Non-pigmented ciliary epithelial cell (primary cell): ENCODE measurements around the gene LRRC3B.
"Not testable (repeated sequence)": the region's sequence is repeated elsewhere in the genome, so short reads cannot be mapped to it uniquely, and the experiment has no call there.

Source experiments
- DNase-seq: peaks from one replicate; pipeline ENCODE4 v3.0.0-alpha.2; 2010; ENCODE audit warnings: low read depth

The LRRC3B gene, protein sequence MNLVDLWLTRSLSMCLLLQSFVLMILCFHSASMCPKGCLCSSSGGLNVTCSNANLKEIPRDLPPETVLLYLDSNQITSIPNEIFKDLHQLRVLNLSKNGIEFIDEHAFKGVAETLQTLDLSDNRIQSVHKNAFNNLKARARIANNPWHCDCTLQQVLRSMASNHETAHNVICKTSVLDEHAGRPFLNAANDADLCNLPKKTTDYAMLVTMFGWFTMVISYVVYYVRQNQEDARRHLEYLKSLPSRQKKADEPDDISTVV

DNA sequence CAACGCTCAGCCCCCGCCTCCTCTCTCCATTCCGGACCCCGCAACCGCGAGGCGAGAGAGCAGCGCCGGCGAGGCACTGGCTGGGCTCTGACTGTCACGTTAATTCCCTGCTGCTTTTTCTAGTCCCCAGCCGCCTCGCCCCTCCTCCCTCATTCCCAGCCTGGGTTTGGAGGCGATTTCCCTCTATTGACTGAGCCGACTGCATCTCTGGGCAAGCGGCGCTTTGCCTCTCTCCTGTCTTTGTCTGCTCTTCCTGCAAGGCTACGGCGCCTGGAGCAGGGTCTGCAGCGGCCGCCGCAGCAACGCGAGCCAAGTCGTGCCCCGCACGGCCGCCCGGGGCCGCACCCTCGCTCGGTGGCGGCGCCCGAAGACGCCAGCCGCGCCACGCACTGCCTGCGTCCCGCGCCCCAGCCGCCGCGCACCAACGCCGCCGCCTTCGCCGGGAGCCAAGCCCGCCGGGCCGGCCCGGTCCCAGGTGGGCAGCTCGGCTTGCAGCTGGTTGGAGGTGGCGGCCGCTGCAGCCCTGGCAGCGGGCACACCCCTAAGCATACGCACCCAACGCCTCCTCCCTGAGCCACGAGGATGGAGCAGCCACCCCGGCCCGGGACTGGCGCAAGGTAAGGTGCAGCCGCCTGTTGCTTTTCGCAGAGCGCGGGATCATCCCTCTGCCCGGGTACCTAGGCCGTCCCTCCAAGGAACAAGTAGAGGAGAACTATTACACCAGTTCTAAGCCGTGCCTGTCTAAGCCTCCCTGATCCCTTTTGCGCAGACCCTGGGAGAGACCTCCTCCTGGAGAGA is at the start of gene LRRC3B:
Gene LRRC3B (plus strand): TSS at position 152 of the 798 bp plus-strand sequence. CDS start 86,901 bp downstream, outside the sequence.
- no peak for DNase-seq

DNA sequence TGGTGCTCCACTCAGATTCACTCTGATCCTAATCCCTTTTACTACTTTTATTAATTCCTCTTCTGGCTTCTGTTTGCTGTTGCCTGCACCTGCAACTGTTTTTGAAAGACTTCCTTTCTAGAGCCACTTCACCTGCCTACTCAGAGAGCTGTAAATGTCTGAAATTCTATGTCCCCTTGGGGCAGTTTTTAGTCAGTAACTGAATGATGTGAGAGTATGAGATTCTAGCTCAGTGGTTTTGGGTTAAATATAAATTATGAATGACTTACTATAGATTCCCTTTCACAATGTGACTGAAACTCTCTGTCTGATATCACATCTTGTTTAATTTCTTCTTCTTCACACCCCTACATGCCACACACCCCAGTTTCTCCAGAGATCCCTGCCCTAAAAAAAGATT is 47.8 kb upstream of the LRRC3B start:
- DNase-seq = no peak

DNA sequence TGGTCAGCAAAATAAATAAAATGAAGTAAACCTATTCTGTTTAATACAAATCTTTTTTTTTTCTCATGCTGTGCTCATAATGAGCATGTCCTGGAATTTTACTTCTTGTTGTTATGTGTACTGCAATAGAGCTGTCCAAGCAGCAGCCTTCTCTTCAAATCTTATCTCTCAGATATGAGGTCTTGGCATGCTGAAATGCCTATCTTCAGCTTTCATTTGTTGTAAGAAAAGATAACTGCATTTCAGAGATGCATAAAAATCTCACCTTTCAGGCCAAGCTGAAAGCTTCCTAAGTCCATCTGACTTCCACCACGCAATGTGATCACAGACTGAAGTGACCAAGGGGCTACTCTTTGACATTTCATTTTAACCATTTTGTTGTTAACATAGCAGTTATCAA is 43.5 kb upstream of the LRRC3B start:
- no peak for DNase-seq

DNA sequence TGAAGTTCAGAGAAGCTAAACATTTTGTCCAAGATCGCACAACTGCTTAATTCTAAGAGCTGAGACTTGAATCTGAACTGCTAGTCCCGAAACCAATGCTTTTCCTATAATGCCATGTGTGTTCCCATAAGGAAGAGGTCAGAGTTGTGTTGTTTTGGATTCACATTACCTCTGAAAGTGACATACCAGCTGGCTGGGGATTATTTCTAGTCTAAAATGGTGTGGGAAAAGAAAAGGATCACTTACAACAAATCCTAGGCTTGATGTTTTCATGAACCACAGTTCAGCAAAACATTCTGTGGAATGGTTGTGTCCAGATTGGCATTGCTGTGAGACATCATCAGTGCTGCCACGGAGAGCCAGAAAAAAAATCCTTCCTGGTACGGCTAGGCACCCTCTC is 35.0 kb upstream of the LRRC3B start:
- no peak for DNase-seq

DNA sequence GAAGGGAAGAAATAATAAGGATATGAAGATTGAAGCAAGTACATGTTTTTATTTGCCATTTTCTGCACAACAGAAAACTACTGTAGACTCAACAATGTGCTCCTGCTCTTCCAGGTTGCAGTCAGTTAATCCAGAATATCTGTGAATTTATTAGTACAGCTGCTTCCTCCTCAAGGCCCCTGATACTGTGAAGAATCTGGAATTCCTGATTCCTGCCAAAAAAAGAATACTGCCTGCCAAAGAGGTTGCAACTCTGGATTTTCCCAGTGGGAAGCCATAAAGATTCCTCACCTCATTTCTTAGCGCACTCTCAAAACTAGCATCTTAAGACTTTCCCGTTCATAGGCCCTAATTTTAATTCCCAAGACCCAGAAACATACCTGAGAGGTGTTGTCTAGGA is 33.6 kb upstream of the LRRC3B start:
- DNase-seq = no peak

DNA sequence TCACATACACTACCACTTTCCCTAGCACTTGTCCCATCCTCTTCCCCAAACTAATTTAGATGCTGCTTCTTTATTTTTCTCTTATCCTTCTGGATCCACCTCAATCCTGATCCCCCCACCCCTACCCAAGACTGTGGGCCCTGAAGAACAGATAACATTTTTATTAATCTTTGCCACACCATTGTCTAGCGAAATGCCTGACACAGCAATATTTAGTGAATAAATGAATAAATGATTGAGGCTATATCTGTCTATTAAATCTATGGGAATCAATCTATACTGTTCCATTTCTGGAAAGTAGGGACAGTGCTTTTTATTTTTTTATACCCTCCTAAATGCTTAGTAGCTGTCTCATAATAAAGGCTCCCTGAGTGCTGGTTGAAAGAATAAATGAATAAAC is 32.9 kb upstream of the LRRC3B start:
- DNase-seq = no peak

DNA sequence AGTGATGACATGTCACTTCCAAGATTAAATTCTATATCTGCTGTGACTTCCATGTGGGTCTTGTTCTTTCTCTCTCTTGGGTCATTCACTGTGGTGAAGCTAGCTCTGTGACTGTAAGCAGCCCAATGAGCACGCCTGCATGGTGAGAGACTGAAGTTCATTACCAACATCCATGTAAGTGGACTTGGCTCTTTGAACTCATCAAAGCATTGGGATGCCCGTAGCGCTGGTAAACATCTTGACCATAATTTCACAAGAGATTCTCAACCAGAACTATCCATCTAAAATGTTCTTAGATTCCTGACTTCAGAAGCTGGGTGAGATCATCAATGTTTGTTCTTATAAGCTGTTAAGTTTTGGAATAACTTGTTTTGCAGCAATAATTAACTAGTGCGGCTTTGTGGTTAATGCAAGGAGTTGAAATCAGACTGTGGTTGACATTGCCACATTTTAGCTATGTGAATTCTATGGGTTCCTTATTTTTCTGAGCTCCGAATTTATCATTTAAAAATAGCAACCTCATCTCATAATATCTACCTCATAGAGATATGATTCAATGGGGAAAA is 31.6 kb upstream of the LRRC3B start:
- DNase-seq = no peak

DNA sequence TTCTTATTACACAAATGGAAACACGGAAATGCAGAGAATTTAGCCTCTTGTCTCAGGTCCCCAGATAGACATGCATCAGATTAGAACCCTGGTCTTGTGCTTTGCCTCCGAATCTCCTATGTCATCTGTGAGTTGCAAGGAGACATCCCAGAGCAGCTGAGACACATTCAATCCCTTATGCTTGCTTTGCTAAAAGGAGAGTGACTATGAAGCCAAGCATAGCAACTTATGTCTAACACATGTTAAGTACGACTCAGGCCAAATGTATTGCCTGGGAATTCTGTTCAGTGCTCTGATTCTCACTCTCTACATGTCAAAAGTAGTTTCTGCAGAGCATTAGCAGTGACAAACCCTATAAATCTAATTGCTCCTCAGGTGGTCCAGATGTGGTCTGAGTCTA is 30.6 kb upstream of the LRRC3B start:
- DNase-seq = no peak

DNA sequence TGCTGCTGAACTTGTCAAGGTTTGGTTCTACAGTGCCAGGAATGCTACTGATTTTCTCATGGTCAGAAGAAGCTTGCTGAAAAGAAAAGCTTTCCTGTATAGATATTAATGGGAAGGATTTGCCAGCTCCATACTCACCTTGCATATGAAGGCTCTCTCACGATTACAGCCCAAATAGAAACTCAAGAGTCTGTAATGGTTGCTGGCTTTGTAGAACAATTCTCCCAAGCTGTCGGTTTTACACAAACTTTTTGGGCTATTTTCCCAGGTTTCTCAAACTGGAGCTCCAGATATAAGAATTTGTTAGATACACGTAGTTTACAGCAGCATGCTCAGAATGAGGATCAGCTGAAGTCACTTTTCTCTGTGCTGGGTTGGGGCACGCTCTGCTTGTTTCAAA is 30.1 kb upstream of the LRRC3B start:
- no peak for DNase-seq

DNA sequence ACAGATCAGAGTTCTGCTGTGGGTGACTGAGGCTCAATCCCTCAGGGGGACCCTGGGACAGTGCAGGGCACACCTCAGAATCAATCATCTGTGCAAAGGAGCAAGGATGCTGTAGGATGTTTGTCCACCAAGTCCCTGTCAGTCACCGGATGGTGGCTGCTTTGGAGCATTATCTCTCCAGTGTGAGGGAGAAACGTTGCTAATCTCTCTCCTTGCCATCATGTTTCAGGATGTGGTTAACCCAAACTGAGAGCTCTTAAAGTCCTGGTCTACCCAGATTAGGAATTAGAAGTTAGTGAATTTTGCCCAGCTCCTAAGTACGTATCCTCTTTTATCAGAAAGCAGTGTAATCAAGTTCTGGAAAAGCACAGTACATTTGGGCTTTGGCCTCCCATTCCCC is 26.2 kb upstream of the LRRC3B start:
- no peak for DNase-seq

DNA sequence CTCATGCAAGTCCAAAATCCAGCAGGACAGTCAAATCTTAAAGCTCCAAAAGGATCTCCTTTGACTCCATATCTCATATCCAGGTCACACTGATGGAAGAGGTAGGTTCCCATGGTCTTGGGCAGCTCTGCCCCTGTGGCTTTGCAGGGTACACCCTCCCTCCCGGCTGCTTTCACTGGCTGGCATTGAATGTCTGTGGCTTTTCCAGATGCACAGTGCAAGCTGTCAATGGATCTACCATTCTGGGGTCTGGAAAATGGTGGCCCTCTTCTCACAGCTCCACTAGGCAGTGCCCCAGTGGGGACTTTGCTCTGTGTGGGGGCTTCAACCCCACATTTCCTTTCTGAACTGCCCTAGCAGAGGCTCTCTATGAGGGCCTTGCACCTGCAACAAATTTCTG is 19.3 kb upstream of the LRRC3B start:
- DNase-seq = not testable (repeated sequence)

DNA sequence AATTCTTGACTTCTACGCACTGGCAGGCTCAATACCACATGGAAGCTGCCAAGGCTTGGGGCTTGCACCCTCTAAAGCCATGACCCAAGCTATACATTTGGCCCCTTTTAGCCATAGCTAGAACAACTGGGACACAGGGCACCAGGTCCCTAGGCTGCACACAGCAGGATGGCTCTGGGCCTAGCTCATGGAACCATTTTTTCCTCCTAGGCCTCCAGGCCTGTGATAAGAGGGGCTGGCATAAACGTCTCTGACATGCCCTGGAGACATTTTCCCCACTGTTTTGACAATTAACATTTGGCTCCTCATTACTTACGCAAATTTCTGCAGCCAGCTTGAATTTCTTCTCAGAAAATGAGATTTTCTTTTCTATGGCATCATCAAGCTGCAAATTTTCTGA is 18.8 kb upstream of the LRRC3B start:
- not testable (repeated sequence) for DNase-seq

DNA sequence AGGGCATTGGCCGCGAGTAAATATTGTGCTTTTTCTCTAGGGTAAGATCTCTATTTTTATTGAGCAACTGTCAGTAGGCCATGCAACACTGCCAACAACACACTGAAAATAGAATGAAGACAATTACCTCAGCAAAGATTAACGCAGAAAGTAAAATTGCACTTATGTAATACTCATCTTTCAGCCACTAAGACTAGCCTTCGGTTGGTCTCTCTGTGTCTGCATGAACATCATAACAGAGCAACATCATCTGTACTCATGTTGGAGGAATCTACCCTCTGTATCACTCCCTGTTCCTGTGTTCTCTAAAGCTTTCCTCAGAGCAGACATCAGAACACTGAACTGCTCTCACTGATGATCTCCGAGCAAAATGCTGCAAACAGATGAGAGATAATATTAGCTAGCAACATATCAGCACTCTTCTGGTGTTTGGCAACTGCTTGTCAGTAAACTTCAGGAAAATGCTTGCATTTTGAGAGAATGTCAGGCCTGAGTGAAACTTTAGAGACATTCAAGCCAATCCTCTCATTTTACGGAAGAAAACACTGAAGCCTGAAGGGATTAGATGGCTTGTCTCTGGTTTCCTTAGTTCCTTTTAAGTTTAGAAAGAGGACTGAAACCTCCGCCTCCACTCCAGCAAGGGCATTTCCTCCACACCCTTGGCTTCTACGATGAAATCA is 8.4 kb upstream of the LRRC3B start:
- no peak for DNase-seq

DNA sequence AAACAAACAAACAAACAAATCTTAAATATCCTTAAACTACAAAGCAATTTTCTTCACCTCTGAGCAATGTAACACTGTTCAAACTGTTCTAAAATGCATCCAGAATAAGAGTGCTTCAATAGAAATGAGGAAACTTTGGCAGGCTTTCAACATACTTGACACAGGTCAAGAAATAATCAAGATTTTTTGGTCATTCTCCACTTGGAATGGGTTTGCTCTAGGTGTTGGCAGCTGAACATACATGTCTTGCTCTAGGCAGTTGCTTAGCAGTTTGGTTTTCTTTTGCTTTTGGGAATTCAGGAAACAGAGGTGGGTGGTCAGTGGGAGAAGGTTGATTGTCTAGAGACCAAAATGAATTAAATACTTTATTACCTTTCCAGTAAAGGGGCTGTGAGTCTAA is 1.4 kb upstream of the LRRC3B start:
- DNase-seq = no peak

DNA sequence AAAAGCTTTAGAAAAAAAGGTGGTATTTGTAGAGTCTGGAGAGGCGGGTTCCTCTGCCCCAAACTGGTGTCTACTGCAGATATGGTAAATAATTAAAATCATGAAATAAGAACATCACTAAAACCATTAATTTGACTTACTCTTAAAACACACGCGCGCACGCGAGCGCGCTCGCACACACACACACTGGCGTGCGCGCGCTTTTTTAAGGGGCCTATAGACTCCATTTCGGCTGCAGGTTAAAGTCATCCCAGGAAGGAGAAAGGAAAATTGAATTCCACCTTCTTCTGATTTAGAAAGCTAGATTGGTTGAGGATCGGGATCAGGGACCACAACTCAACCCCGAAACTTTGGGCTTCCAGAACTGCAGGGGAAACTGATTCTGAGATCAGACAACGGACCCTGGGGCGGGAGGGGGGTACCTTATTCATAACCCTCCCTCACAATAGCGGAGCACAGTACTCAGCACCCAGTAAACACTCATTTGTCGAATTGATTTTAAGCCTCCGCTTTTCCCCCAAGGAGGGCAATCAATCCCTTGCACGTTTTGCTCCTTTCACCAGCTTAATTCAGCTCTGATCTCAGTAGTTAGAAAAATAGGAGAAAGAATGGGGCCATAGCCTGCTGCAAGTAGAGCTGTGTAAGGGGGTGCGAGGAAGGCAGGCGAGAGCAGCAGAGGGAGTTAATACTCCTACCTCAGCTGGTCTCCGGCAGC is 509 bp upstream of the LRRC3B start:
- no peak for DNase-seq

DNA sequence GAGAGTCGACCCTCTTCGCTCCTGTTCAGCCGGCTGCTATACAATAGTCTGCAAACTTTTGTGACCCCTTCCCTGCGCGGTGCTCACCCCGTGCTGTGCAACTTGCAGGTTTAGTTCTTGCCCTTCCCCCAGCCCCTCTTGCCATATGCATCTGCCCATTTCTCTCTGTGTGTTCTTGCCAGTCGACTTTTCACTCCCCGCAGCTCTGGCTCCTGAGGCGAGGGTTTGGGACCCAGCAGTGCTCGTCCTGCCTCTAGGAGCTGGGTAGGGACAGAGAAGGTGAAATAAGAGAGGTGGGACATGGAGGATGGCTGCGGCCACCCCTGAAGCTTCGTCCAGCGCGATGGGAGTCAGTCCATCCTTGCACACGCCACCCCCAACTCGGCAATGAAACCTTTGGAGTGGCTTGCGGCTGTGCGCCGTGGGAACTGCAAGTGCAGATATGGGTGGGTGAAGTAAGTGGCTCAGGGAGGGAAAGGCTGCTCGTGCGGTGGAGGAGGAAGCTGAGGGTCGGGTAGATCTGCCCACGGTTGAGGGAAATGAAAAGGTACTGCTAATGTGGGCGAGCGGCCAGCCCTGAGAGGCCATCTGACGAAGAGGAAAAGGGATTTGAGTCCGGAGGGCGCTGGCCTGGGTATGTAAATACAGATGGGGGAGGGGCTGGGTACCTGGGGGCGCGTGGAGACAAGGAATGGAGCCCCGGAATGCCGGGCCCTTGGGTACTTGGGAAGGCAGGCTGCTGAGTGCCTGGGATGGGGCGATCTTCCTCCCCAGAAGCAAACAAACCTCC is 1.0 kb downstream of the LRRC3B start:
- no peak for DNase-seq

DNA sequence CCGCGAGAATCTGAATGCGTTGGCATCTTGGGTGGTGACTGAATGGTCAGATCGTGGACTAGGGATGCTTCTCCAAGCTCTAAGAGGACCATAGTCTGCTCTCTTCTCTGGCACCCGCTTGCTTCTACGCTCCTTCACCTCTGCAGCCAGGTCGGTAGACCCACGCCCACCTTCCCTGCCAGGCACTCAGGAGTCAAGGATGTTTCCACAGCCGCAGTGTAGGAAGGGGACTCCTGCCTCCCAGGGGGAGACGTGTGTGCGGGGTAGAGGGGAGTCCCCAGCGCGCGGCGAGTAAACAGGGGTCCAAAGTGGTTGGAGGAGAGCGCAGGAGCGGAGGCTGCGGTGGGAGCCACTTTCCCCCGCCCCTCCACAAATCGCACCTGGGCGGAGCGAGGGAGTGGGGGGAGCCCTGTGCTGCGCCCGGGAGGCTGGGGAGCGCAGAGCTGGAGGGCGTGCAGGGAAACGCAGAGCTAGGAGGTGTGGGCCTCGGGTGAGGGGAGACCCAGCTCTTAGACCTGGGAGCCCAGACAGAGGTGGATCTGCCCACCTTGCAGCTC is 1.7 kb downstream of the LRRC3B start:
- DNase-seq = no peak

DNA sequence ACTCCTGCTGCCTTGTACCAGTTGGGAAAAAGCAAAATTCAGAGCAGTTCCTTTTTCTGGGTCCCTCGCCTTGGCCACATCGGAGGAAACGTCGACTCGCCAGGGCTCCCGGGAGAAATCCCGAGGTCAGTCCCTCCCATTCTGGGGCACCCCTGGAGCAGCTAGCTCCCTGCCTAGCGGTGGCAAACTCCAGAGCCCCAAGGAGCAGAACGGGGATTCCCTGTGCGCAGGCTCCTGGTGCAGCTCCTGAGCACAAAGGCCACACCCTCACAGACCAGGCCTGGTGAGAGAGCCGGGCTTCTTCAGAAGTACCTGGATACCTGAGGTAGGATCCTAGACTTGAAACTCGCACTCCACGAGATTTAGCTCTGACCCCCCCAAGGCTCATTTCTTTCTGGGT is 2.6 kb downstream of the LRRC3B start:
- DNase-seq = no peak

DNA sequence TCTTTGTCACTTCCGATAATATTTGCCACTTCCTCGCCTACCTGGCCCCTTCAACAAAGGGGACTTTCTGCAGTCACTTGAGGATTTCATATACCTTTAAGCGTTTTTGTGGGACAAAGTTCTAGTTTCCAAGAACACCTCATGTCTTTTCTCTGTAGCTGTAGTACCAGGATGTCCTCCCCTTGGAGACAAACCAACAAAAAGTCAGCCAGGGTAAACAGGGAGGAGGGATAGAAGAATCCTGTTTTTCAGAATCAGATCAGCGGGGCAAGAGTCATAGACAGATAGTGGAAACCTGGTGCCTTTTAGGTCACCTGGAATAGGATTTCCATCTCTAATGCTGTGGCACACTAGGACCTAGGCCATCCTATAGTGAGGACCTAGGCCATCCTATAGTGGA is 4.5 kb downstream of the LRRC3B start:
- no peak for DNase-seq

DNA sequence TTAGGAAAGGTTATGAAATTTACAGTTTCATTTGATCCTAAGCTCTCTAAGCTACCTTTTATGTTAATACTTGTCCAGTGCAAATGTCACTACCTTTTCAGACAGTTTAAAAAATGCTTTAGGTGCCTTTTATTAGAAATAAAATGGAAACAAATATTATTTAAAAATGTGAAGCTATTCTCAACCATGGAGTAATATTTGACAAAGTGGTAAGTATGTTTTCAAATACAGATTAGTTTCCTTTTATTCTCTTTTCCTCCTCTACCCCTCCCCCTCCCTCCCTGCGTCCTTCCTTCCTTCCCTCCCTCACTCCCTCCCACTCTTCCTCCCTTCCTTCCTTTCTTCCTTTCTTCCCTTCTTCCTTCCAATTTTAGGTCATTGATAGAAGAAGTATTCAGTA is 6.3 kb downstream of the LRRC3B start:
- no peak for DNase-seq
